GM12878 (cell line): ENCODE measurements around the gene C2. TPM values are rescaled to one million over a fixed set of nuclear protein-coding genes. Genes with fewer than 3 reads are reported as not detected.

Experiments
- ATF7 ChIP-seq: fragments of 450-650 bp; IDR thresholded peaks from 2 replicates; pipeline ENCODE4 v1.6.1; 2016; ENCODE audit warnings: low read depth, mild to moderate bottlenecking
- CTCF ChIP-seq, 3 experiments: IDR thresholded peaks in 2 of 3; conservative IDR thresholded peaks in 1 of 3; 2 replicates each; pipeline ENCODE4 v1.5.1; 2011; ENCODE audit warnings: low read depth in 3 of 3, low read length in 3 of 3, mild to moderate bottlenecking in 3 of 3, control low read depth in 2 of 3, moderate library complexity in 2 of 3, inconsistent platforms in 1 of 3, mixed read lengths in 1 of 3; ENCODE audit not compliant: control insufficient read depth in 2 of 3, insufficient read depth in 1 of 3; ENCODE audit errors: extremely low read depth in 1 of 3
- ETV6 ChIP-seq, 2 experiments: fragments of 450-650 bp in 1 of 2; IDR thresholded peaks in 1 of 2; conservative IDR thresholded peaks in 1 of 2; 2 replicates each; pipeline ENCODE4 v1.6.1; 2014; ENCODE audit warnings: antibody characterized with exemption in 1 of 2, borderline replicate concordance in 1 of 2, low read depth in 1 of 2, mild to moderate bottlenecking in 1 of 2, moderate library complexity in 1 of 2
- IKZF2 ChIP-seq, 2 experiments: fragments of 450-650 bp; IDR thresholded peaks; 2 replicates each; pipeline ENCODE4 v1.6.1; 2017; ENCODE audit warnings: mild to moderate bottlenecking in 2 of 2, moderate library complexity in 2 of 2
- KDM1A ChIP-seq: fragments of 200-600 bp; sonication (generic); IDR thresholded peaks from 2 replicates; pipeline ENCODE4 v1.6.1; 2016; ENCODE audit warnings: borderline replicate concordance
- MYC ChIP-seq: IDR thresholded peaks from 2 replicates; pipeline ENCODE4 v1.6.1; 2011; ENCODE audit warnings: mild to moderate bottlenecking, low read length, moderate library complexity, inconsistent platforms; ENCODE audit not compliant: insufficient read depth, insufficient replicate concordance, insufficient read length, severe bottlenecking
- POU2F2 ChIP-seq: IDR thresholded peaks from 3 replicates; pipeline ENCODE4 v1.6.1; 2011; ENCODE audit warnings: low read depth, mild to moderate bottlenecking, low read length, borderline replicate concordance
- SKIL ChIP-seq: fragments of 450-650 bp; IDR thresholded peaks from 2 replicates; pipeline ENCODE4 v1.6.1; 2017; ENCODE audit warnings: mild to moderate bottlenecking, low read depth, inconsistent platforms; ENCODE audit not compliant: poor library complexity, severe bottlenecking
- STAT1 ChIP-seq: fragments of 450-650 bp; conservative IDR thresholded peaks from 2 replicates; pipeline ENCODE4 v1.6.1; 2014; ENCODE audit warnings: antibody characterized with exemption, mild to moderate bottlenecking
- TARDBP ChIP-seq: IDR thresholded peaks from 2 replicates; pipeline ENCODE4 v1.6.1; 2016; ENCODE audit warnings: borderline replicate concordance
- ZNF687 ChIP-seq: fragments of 450-650 bp; IDR thresholded peaks from 2 replicates; pipeline ENCODE4 v1.6.1; 2017; ENCODE audit warnings: mild to moderate bottlenecking, moderate library complexity
- polyA plus RNA-seq, 11 experiments: library from polyadenylated mRNA; depleted of rRNA in 4 of 11; unstranded in 6 of 11; stranded (reverse) in 5 of 11; fragments of >200 nt; fragmentation: Nextera tagmentation in 4 of 11; fragmentation: Illumina TruSeq in 1 of 11; extraction: Ambion mirVana in 4 of 11; extraction: Trizol in 1 of 11; gene quantifications; 1 replicate in 1 of 11; 2 replicates in 10 of 11; pipeline versions ENCODE4 v1.2.1 to v1.2.3, GENCODE V29; 2011 to 2016; ENCODE audit warnings: inconsistent platforms in 2 of 11, missing spikeins in 2 of 11, low read depth in 1 of 11
- total RNA-seq, 4 experiments: library from RNA; depleted of rRNA in 3 of 4; stranded (reverse); fragments of >200 nt in 3 of 4; fragmentation: Illumina TruSeq in 1 of 4; extraction: Trizol in 1 of 4; gene quantifications; 2 replicates each; pipeline versions ENCODE4 v1.2.1 to v1.2.3, GENCODE V29; 2013 to 2021

The C2 gene
- total and polyA plus RNA-seq, 10 of the 15 experiments (the other 5 are each of a cell fraction or from before 2014, with no cell fraction given): 0.06 to 0.97 (median 0.21) TPM; not detected in 5

GRCh38 chr6:31919624-31920303 is 7.8 kb upstream of the C2 start (continued):
- no peak for TF ChIP-seq POU2F2
- no peak for TF ChIP-seq KDM1A
- TF ChIP-seq STAT1: no peak
- no peak for TF ChIP-seq ATF7
- no peak for TF ChIP-seq ZNF687
- no peak for TF ChIP-seq SKIL
- no peak for TF ChIP-seq MYC
- TF ChIP-seq IKZF2 (IDR thresholded peaks at IDR 0.05): no peak
- TF ChIP-seq TARDBP: no peak
- no peak for TF ChIP-seq CTCF (IDR thresholded peaks at IDR 0.05 in 2 of 3, conservative IDR thresholded peaks at IDR 0.05 in 1 of 3; ENCODE audit: control insufficient read depth in 2 of 3, extremely low read depth in 1 of 3, insufficient read depth in 1 of 3, low read depth in 3 of 3, low read length in 3 of 3)
- TF ChIP-seq ETV6 (conservative IDR thresholded peaks at IDR 0.05 in 1 of 2, IDR thresholded peaks at IDR 0.05 in 1 of 2; ENCODE audit: borderline replicate concordance in 1 of 2, low read depth in 1 of 2): no peak
